Skeletal muscle tissue (tissue), 4 donors: ENCODE measurements around the gene TMEM42. TPM values are rescaled to one million over a fixed set of nuclear protein-coding genes. Genes with fewer than 3 reads are reported as not detected.

ENCODE experiments used
- H3K27ac ChIP-seq: one replicate; pipeline ENCODE4 v1.7.0; 2013; ENCODE audit warnings: mild to moderate bottlenecking, low read depth, low read length, inconsistent platforms
- H3K27me3 ChIP-seq, 3 donors: one replicate each; pipeline ENCODE4 v1.7.0; 2013; ENCODE audit warnings: low read length in 3 of 3; ENCODE audit not compliant: control insufficient read depth in 3 of 3, insufficient read depth in 3 of 3
- H3K36me3 ChIP-seq, 3 donors: one replicate each; pipeline ENCODE4 v1.7.0; 2013; ENCODE audit warnings: low read length in 3 of 3; ENCODE audit not compliant: control insufficient read depth in 3 of 3, insufficient read depth in 3 of 3
- H3K4me1 ChIP-seq, 3 donors: one replicate each; pipeline ENCODE4 v1.7.0; 2013; ENCODE audit warnings: low read length in 3 of 3, mild to moderate bottlenecking in 3 of 3; ENCODE audit not compliant: control insufficient read depth in 3 of 3, insufficient read depth in 3 of 3
- H3K4me3 ChIP-seq, 3 donors: one replicate each; pipeline ENCODE4 v1.7.0; 2013; ENCODE audit warnings: low read length in 3 of 3
- H3K9ac ChIP-seq, 3 donors: one replicate each; pipeline ENCODE4 v1.7.0; 2013; ENCODE audit warnings: low read length in 3 of 3, mild to moderate bottlenecking in 3 of 3, moderate library complexity in 2 of 3, low read depth in 1 of 3
- H3K9me3 ChIP-seq, 3 donors: one replicate each; pipeline ENCODE4 v1.7.0; 2013; ENCODE audit warnings: low read length in 3 of 3; ENCODE audit not compliant: control insufficient read depth in 3 of 3
- total RNA-seq: library from RNA; depleted of rRNA; stranded (reverse); fragments of >200 nt; gene quantifications from one replicate; pipeline ENCODE4 v1.2.3, GENCODE V29; 2014
- donor health status: Osteomylitis.

TMEM42 gene
- total RNA-seq, 1 donor from 2014 or later: 7.3 TPM

DNA sequence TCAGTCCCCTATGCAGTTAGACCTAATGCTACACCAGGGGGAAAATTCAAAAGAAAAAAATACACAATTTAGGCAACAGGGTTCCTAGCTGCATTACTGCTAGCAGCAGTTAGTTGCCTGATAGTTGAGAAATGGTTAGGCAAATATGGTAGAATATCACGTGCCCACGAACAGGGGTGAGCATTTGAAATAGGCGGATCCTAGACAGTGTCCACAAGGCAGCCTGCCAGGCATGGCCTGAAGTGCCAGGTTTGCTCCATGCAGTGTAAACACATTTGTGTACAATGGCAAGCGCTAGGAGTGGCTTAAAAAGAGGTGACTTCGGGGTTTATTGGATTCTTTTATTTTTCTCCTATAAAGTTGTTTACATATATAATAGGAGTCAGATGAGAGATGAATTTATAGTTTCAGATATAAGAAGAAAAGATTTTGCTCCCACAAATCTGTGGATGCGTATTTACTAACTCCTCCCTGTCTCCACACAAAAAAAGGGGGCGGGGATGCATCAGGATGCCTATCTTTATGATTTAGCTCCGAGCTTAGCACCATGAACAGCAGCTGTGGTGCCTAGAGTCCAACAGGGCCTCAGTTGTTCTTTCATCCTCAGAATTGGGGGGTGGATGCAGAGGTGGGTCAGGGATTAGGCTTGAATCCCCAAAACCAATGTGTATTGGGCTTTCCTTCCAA, 8.8 kb downstream of the TMEM42 start:
- no peak overlapping the region for H3K4me3 ChIP-seq
- peaks cover 0 to 3% (median 0%) of the 10 kb centered on the region in 3 donors for H3K36me3 ChIP-seq
- H3K9me3 ChIP-seq: no peaks in the 10 kb centered on the region
- no peak overlapping the region for H3K9ac ChIP-seq
- no peaks in the 10 kb centered on the region for H3K27me3 ChIP-seq
- H3K4me1 ChIP-seq: peaks cover 0 to 11% (median 5%) of the 10 kb centered on the region in 3 donors
- no peak overlapping the region for H3K27ac ChIP-seq

GRCh38 chr3:44874308-44874707, 12.6 kb downstream of the TMEM42 start, which contains the start of gene TGM4:
TGM4 (plus strand) TSS chr3:44874608; CDS start chr3:44874679, 71 bp downstream.
- H3K4me3 ChIP-seq: no peak within 1 kb of the TSS
- no peaks in the 10 kb centered on the region for H3K4me1 ChIP-seq
- no peaks in the 10 kb centered on the region for H3K9me3 ChIP-seq
- no peak within 1 kb of the TSS for H3K27ac ChIP-seq
- no peak within 1 kb of the TSS for H3K9ac ChIP-seq
- no peaks in the 10 kb centered on the region for H3K36me3 ChIP-seq
- peaks cover 0 to 2% (median 0%) of the 10 kb centered on the region in 3 donors for H3K27me3 ChIP-seq

GRCh38 chr3:44875596-44875995, 13.9 kb downstream of the TMEM42 start:
- H3K36me3 ChIP-seq: no peaks in the 10 kb centered on the region
- no peak overlapping the region for H3K4me3 ChIP-seq
- no peak overlapping the region for H3K9ac ChIP-seq
- no peaks in the 10 kb centered on the region for H3K9me3 ChIP-seq
- H3K27me3 ChIP-seq: peaks cover 0 to 2% (median 0%) of the 10 kb centered on the region in 3 donors
- no peaks in the 10 kb centered on the region for H3K4me1 ChIP-seq
- no peak overlapping the region for H3K27ac ChIP-seq

- Histone ChIP-seq H3K4me1 (no peaks in the 10 kb centered on the region), H3K9me3 (no peaks in the 10 kb centered on the region), H3K4me3 (no peak overlapping the region), H3K9ac (no peak overlapping the region), H3K27ac (no peak overlapping the region), H3K36me3 (no peaks in the 10 kb centered on the region), H3K27me3 (peaks cover 0 to 2% (median 0%) of the 10 kb centered on the region in 3 donors)
These were observed 15.6 kb downstream of the TMEM42 start for GRCh38 chr3:44877333-44877732.

- H3K27ac ChIP-seq: no peak overlapping the region
- no peak overlapping the region for H3K4me3 ChIP-seq
- no peaks in the 10 kb centered on the region for H3K9me3 ChIP-seq
- no peak overlapping the region for H3K9ac ChIP-seq
- H3K27me3 ChIP-seq: peaks cover 0 to 3% (median 2%) of the 10 kb centered on the region in 3 donors
- H3K4me1 ChIP-seq: peaks cover 0 to 2% (median 0%) of the 10 kb centered on the region in 3 donors
- no peaks in the 10 kb centered on the region for H3K36me3 ChIP-seq
These were observed 18.6 kb downstream of the TMEM42 start for GRCh38 chr3:44880284-44880683.

GRCh38 chr3:44883213-44883955, 21.7 kb downstream of the TMEM42 start:
- Histone ChIP-seq H3K9me3 (no peaks in the 10 kb centered on the region), H3K4me1 (peaks cover 0 to 2% (median 0%) of the 10 kb centered on the region in 3 donors), H3K4me3 (no peak overlapping the region), H3K36me3 (no peaks in the 10 kb centered on the region), H3K27ac (no peak overlapping the region), H3K9ac (no peak overlapping the region), H3K27me3 (peaks cover 0 to 7% (median 0%) of the 10 kb centered on the region in 3 donors)

DNA sequence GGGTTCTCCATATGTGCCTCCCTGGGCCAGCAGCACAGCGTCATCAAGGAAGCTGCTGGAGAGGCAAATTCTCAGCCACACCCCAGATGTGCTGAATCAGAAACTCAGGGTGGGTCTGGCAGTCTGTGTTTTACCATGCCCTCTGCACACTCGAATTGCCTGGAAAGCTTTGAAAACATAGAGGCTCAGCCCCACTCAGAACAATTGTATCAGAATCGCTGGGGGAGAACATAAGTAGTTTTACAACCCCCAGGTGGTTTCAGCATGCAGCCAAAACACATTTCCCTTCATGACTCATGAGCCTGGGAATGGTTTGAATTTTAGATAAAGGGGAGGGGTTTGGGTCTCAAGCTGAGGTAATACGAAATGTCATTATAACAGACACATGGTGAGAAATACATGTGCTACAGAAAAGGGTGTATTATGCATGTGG, 22.3 kb downstream of the TMEM42 start:
- H3K9ac ChIP-seq: no peak overlapping the region
- H3K4me3 ChIP-seq: no peak overlapping the region
- no peaks in the 10 kb centered on the region for H3K36me3 ChIP-seq
- H3K4me1 ChIP-seq: peaks cover 0 to 2% (median 0%) of the 10 kb centered on the region in 3 donors
- peaks cover 0 to 7% (median 0%) of the 10 kb centered on the region in 3 donors for H3K27me3 ChIP-seq
- H3K9me3 ChIP-seq: no peaks in the 10 kb centered on the region
- no peak overlapping the region for H3K27ac ChIP-seq

DNA sequence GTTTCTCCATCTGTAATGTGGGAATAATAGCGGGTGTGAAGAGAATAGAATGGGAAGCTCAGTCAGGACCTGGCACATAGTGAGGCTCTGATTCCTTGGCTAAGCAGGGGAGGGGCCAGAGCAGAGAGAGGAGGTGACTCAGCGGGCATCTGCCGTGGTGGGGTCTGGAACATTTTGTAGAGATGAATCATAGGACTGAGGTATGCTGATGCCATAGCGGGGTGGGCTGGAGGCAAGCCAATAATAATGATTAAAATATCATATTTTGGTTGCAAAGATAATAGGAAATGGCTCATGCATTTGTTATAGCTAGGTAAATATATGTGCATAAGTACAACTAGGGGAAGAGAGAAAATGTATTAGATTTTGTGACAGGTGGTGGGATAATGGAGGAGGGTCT, 23.9 kb downstream of the TMEM42 start:
- peaks cover 0 to 7% (median 0%) of the 10 kb centered on the region in 3 donors for H3K27me3 ChIP-seq
- no peaks in the 10 kb centered on the region for H3K36me3 ChIP-seq
- H3K4me1 ChIP-seq: peaks cover 0 to 2% (median 0%) of the 10 kb centered on the region in 3 donors
- no peak overlapping the region for H3K9ac ChIP-seq
- no peaks in the 10 kb centered on the region for H3K9me3 ChIP-seq
- H3K27ac ChIP-seq: no peak overlapping the region
- no peak overlapping the region for H3K4me3 ChIP-seq

DNA sequence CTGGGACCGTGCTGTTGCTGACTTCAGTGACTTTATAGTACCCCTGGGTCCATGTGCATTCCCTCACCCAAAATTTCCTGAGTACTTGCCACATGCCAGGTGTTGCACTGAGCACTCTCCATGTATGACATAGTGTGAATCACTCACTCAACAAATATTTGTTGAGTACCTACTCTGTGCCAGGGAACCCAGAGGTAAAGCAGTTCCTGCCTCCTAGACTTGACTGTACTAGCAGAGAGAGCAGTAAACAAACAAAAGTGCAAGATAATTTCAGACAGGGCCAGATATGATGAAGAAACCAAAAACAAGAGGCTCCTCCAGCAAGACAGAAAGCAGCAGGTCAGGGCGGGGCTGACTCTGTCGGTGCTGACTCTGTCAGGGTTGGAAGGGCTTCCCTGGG, 24.8 kb downstream of the TMEM42 start:
- H3K27me3 ChIP-seq: peaks cover 0 to 7% (median 0%) of the 10 kb centered on the region in 3 donors
- no peak overlapping the region for H3K9ac ChIP-seq
- no peaks in the 10 kb centered on the region for H3K9me3 ChIP-seq
- H3K27ac ChIP-seq: no peak overlapping the region
- H3K4me3 ChIP-seq: no peak overlapping the region
- no peaks in the 10 kb centered on the region for H3K36me3 ChIP-seq
- peaks cover 0 to 2% (median 0%) of the 10 kb centered on the region in 3 donors for H3K4me1 ChIP-seq

- no peak overlapping the region for H3K4me3 ChIP-seq
- H3K27me3 ChIP-seq: peaks cover 0 to 7% (median 0%) of the 10 kb centered on the region in 3 donors
These were observed 25.4 kb downstream of the TMEM42 start for GRCh38 chr3:44887101-44887500.

More at GRCh38 chr3:44887101-44887500, 25.4 kb downstream of the TMEM42 start:
- Histone ChIP-seq H3K9me3 (no peaks in the 10 kb centered on the region), H3K4me1 (peaks cover 0 to 2% (median 0%) of the 10 kb centered on the region in 3 donors), H3K36me3 (no peaks in the 10 kb centered on the region), H3K27ac (no peak overlapping the region), H3K9ac (no peak overlapping the region)
